Naive thymus-derived CD8-positive, alpha-beta T cell (primary cell): Measurements from ENCODE around the gene KLHDC8B. TPM values are rescaled to one million over a fixed set of nuclear protein-coding genes. Genes with fewer than 3 reads are reported as not detected.
"Not testable (repeated sequence)": the region's sequence is repeated elsewhere in the genome, so short reads cannot be mapped to it uniquely, and the experiment has no call there.

Source experiments
- ATAC-seq, 2 donors: fragments of 150-1000 bp; cut with Tn5 transposase in 1 of 2; sonication (Bioruptor Pico), chemical (Tn5 transposase) in 1 of 2; 1 replicate in 1 of 2; 2 replicates in 1 of 2; pipeline ENCODE4 v1.10.0; 2021; ENCODE audit warnings: mild to moderate bottlenecking in 2 of 2, moderate library complexity in 2 of 2
- POLR2A ChIA-PET: fragments of 350-600 bp; sonication (Branson Sonifier 250); formaldehyde crosslinking; loops from one replicate; lab custom pipeline; 2021; ENCODE audit warnings: antibody characterized with exemption; lab: Charles Lee
- DNase-seq, 10 donors: peaks; one replicate each; pipeline versions ENCODE4 v3.0.0 to v3.0.0-alpha.2; 2020 to 2022
- H3K27ac Mint-ChIP-seq, 10 donors: one replicate each; pipeline ENCODE4 v1.8.0; 2020 to 2022; ENCODE audit warnings: mild to moderate bottlenecking in 10 of 10, mixed read lengths in 10 of 10, moderate library complexity in 4 of 10, inconsistent platforms in 1 of 10
- H3K27me3 Mint-ChIP-seq, 5 donors: one replicate each; pipeline ENCODE4 v1.8.0; 2021 to 2022; ENCODE audit warnings: mixed read lengths in 5 of 5
- H3K36me3 Mint-ChIP-seq, 3 donors: one replicate each; pipeline ENCODE4 v1.8.0; 2020 to 2022; ENCODE audit warnings: mixed read lengths in 3 of 3, mild to moderate bottlenecking in 2 of 3, inconsistent platforms in 1 of 3
- H3K4me1 Mint-ChIP-seq, 4 donors: one replicate each; pipeline ENCODE4 v1.8.0; 2021 to 2022; ENCODE audit warnings: mixed read lengths in 4 of 4
- H3K4me3 Mint-ChIP-seq, 10 donors: one replicate each; pipeline ENCODE4 v1.8.0; 2020 to 2022; ENCODE audit warnings: mild to moderate bottlenecking in 10 of 10, mixed read lengths in 10 of 10, moderate library complexity in 6 of 10, inconsistent platforms in 1 of 10
- H3K9me3 Mint-ChIP-seq, 9 donors: one replicate each; pipeline ENCODE4 v1.8.0; 2020 to 2022; ENCODE audit warnings: mixed read lengths in 9 of 9, mild to moderate bottlenecking in 3 of 9, inconsistent platforms in 1 of 9, moderate library complexity in 1 of 9
- polyA plus RNA-seq, 3 donors: library from polyadenylated mRNA; unstranded; fragments of 300-500 nt; fragmentation: Illumina TruSeq; gene quantifications; one replicate each; pipeline ENCODE4 v1.2.3, GENCODE V29; 2021
- total RNA-seq, 8 experiments: library from RNA in 2 of 8; stranded (reverse) in 2 of 8; gene quantifications; one replicate each; pipeline ENCODE4 v1.2.3 and lab custom pipeline; 2021 to 2026

Gene KLHDC8B
- total and polyA plus RNA-seq, 5 experiments from 2014 or later, result 3.6 to 7.1 (median 4.9) TPM

DNA sequence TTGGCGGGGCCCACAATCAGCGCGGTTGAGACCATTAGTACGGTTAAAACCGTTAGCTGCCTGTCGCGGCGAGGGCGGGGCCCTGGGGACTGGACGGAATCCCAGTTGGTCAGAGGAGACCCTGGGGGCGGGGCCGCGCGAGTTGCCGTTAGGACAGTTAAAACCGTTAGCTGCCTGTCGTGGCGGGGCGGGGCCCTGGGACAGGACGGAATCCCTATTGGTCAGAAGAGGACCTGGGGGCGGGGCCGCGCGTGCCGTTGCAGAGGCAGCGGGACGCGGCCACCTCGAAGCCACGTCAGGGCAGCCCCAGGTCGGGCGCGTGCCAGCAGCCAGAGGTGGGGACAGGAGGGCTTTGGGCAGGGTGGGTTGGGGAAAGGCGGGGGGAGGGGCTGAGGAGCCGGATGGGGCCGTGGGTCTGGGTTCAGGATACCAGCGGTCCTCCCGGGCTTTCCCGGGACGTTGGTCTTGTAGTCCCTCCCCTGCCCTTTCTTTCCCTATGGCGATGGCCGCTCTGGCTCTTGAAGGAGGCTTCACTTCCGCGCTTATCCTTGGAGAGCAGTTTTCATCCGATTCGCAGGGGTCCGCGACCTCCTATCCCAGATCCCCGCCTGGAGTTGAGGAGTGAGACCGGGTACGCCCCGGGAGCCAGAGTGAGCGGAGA lies 28.0 kb downstream of the KLHDC8B start:
- H3K27ac Mint-ChIP-seq, result peak overlapping the region in 1 of 10 donors; percentile 15
- ATAC-seq (no peak), DNase-seq (no peak)
- H3K36me3 Mint-ChIP-seq, result no peaks in the 10 kb centered on the region
- H3K4me1 Mint-ChIP-seq, result no peaks in the 10 kb centered on the region
- H3K9me3 Mint-ChIP-seq, result no peaks in the 10 kb centered on the region
- H3K4me3 Mint-ChIP-seq, result no peak overlapping the region
- POLR2A ChIA-PET, result no interaction called here
- peaks cover 7 to 27% (median 15%) of the 10 kb centered on the region in 5 donors for H3K27me3 Mint-ChIP-seq

DNA sequence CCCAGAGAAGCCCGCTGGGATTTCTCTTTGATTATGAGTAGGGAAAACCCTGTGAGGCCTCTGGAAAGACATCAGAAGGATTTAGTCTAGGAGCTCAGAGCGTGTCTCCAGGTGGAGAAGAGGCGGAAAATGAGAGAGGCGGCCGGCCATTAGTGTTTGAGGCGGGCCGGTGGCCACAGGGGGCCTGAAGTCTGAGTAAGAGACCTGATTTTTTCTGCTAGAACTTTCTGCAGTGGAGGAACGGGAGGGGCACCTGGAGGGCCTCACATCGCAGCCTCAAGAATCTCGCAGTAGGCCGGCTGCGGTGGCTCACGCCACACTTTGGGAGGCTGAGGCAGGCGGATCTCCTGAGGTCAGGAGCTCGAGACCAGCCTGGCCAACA lies 28.5 kb downstream of the KLHDC8B start:
- POLR2A ChIA-PET, result no interaction called here
- H3K36me3 Mint-ChIP-seq, result no peaks in the 10 kb centered on the region
- H3K4me1 Mint-ChIP-seq, result no peaks in the 10 kb centered on the region
- no peaks in the 10 kb centered on the region for H3K9me3 Mint-ChIP-seq
- no peak overlapping the region for H3K27ac Mint-ChIP-seq
- ATAC-seq (no peak), DNase-seq (no peak)
- H3K27me3 Mint-ChIP-seq, result peaks cover 8 to 27% (median 15%) of the 10 kb centered on the region in 5 donors
- H3K4me3 Mint-ChIP-seq, result no peak overlapping the region

DNA sequence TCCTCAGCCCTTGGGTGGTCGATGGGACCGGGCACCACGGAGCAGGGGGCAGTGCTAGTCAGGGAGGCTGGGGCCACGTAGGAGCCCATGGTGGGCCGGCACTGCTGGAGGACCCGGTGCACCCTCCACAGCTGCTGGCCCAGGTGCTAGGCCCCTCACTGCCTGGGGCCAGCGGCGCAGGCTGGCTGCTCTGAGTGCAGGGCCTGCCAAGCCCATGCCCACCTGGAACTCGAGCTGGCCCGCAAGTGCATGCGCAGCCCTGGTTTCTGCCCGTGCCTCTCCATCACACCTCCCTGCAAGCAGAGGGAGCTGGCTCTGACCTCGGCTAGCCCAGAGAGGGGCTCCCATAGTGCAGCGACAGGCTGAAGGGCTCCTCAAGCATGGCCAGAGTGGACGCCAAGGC lies 42.1 kb downstream of the KLHDC8B start:
- no peak for ATAC-seq
- POLR2A ChIA-PET, result no interaction called here
- Mint-ChIP-seq H3K4me1 (no peaks in the 10 kb centered on the region), H3K27me3 (peaks cover 0 to 7% (median 1%) of the 10 kb centered on the region in 5 donors), H3K9me3 (no peaks in the 10 kb centered on the region), H3K27ac (no peak overlapping the region), H3K4me3 (no peak overlapping the region), H3K36me3 (no peaks in the 10 kb centered on the region)
- DNase-seq, result no peak

DNA sequence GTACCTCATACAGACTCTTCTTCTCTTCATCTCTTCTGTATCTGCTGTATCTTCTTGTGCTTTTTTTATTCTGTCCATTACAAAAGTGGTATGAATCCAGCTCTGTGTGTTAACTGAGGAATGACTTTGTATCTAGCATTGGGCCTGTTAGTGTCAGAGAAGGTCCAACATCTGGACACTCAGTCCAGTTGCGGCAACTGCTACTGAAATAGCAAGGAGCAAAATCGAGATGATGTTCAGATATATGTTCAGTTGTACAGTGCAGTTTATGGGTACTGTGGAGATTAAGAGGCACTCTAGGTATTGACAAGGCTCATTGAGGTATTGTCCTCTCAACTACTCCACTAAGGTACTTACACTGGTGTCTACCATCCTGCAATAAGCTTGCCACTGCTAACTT lies 42.6 kb downstream of the KLHDC8B start:
- no peaks in the 10 kb centered on the region for H3K9me3 Mint-ChIP-seq
- POLR2A ChIA-PET, result no interaction called here
- no peak for ATAC-seq
- no peaks in the 10 kb centered on the region for H3K4me1 Mint-ChIP-seq
- H3K27ac Mint-ChIP-seq, result no peak overlapping the region
- no peaks in the 10 kb centered on the region for H3K36me3 Mint-ChIP-seq
- DNase-seq, result no peak
- no peak overlapping the region for H3K4me3 Mint-ChIP-seq
- H3K27me3 Mint-ChIP-seq, result peaks cover 0 to 7% (median 1%) of the 10 kb centered on the region in 5 donors

DNA sequence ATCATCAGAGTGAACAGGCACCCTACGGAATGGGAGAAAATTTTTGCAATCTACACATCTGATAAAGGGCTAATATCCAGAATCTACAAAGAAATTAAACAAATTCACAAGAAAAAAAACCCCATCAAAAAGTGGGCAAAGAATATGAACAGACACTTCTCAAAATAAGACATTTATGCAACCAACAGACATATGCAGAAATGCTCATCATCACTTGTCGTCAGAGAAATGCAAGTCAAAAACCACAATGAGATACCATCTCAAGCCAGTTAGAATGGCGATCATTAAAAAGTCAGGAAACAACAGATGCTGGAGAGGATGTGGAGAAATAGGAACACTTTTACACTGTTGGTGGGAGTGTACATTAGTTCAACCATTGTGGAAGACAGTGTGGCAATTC lies 45.3 kb downstream of the KLHDC8B start:
- H3K4me3 Mint-ChIP-seq, H3K27ac Mint-ChIP-seq, ATAC-seq, H3K36me3 Mint-ChIP-seq, H3K27me3 Mint-ChIP-seq, H3K9me3 Mint-ChIP-seq, DNase-seq, H3K4me1 Mint-ChIP-seq, POLR2A ChIA-PET: not testable (repeated sequence)

DNA sequence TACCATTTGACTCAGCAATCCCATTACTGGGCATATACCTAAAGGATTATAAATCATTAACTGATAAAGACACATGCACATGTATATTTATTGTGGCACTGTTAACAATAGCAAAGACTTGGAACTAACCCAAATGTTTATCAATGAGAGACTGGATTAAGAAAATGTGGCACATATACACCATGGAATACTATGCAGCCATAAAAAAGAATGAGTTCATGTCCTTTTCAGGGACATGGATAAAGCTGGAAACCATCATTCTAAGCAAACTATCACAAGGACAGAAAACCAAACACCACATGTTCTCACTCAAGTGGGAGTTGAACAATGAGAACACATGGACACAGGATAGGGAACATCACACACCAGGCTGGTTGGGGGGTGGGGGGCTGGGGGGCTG lies 45.7 kb downstream of the KLHDC8B start:
- H3K4me3 Mint-ChIP-seq, H3K27me3 Mint-ChIP-seq, ATAC-seq, DNase-seq, H3K9me3 Mint-ChIP-seq, H3K36me3 Mint-ChIP-seq, POLR2A ChIA-PET, H3K27ac Mint-ChIP-seq, H3K4me1 Mint-ChIP-seq: not testable (repeated sequence)

DNA sequence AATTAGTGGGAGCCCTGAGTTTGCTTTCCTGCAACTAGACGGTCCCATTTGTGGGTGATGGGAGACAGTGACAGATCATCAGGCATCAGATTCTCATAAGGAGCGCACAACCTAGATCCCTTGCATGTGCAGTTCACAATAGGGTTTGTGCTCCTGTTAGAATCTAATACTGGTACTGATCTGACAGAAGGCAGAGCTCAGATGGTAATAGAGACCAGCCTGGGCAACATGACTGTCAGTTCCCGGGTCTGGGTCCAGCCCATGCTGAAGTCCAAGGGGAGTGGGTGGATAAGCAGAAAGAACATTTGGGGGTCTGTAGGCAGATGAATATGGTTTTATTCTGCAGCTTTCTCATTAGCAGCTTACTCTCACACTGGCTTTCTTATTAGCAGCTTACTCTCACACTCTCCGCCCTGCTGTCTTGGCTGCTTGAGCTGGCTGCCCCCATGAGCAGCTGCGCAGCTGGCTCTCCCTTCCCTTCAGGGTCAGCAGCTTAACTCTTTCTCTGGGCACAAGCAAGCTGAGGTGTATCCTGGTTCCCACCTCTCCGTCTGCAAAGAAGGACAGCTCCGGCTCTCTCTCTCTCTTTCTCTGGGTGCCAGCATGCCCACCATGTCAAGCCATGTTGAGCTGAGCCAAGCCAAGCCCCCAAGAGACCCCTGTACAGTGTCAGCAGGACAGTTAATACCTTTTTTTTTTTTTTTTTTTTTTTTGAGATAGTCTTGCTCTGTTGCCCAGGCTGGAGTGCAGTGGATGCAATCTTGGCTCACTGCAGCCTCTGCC lies 46.5 kb downstream of the KLHDC8B start:
- Mint-ChIP-seq H3K27ac (peak overlapping the region in 1 of 10 donors; percentile 73), H3K9me3 (peaks cover 0 to 5% (median 0%) of the 10 kb centered on the region in 9 donors), H3K36me3 (no peaks in the 10 kb centered on the region), H3K4me3 (no peak overlapping the region), H3K4me1 (no peaks in the 10 kb centered on the region), H3K27me3 (peaks cover 0 to 10% (median 1%) of the 10 kb centered on the region in 5 donors)
- POLR2A ChIA-PET, result no interaction called here
- DNase-seq (no peak), ATAC-seq (no peak)

DNA sequence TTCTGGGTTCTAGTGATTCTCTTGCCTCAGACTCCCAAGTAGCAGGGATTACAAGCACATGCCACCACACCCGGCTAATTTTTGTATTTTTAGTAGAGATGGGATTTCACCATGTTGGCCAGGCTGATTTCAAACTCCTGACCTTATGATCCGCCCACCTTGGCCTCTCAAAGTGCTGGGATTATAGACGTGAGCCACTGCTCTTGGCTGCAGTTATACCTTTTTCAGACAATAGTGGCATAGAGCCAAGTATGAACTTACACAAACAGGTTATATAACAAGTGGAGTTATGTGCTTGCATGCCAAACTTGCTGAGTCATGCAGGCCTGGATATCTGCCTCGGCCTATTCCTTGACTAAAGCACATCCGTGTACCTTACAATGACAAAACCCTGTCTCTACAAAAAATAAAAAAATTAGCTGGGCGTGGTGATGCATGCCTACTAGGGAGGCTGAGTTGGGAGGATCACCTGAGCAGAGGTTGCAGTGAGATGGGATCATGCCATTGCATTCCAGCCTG lies 47.1 kb downstream of the KLHDC8B start:
- H3K27me3 Mint-ChIP-seq, ATAC-seq, H3K27ac Mint-ChIP-seq, H3K36me3 Mint-ChIP-seq, POLR2A ChIA-PET, H3K9me3 Mint-ChIP-seq, H3K4me3 Mint-ChIP-seq, H3K4me1 Mint-ChIP-seq, DNase-seq: not testable (repeated sequence)

DNA sequence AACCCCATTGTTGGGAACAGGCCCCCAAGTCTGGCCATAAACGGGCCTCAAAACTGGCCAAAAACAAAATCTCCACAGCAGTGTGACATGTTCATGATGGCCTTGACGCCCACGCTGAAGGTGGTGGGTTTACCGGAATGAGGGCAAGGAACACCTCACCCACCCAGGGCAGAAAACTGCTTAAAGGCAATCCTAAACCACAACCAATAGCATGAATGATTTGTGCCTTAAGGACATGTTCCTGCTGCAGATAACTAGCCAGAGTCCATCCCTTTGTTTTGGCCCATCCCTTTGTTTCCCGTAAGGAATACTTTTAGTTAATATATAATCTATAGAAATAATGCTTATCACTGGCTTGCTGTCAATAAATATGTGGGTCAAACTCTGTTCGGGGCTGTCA lies 47.7 kb downstream of the KLHDC8B start:
- Mint-ChIP-seq H3K9me3 (peaks cover 0 to 5% (median 0%) of the 10 kb centered on the region in 9 donors), H3K27ac (no peak overlapping the region), H3K4me3 (no peak overlapping the region), H3K27me3 (peaks cover 0 to 10% (median 0%) of the 10 kb centered on the region in 5 donors), H3K36me3 (no peaks in the 10 kb centered on the region), H3K4me1 (no peaks in the 10 kb centered on the region)
- POLR2A ChIA-PET, result no interaction called here
- no peak for ATAC-seq
- DNase-seq, result no peak

DNA sequence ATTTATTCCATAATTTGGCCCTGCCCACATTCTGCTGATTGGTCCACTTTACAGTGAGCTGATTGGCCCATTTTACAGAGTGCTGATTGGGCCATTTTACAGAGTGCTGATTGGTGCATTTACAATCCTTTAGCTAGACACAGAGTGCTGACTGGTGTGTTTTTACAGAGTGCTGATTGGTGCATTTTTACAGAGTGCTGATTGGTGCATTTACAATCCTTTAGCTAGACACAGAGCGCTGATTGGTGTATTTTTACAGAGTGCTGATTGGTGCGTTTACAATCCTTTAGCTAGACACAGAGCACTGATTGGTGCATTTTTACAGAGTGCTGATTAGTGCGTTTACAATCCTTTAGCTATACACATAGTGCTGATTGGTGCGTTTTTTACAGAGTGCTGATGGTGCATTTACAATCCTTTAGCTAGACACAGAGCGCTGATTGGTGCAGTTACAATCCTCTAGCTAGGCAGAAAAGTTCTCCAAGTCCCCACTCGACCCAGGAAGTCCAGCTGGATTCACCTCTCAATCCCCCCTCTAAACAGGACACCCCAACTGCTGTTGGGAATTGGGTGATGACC lies 49.7 kb downstream of the KLHDC8B start:
- not testable (repeated sequence) for H3K4me3 Mint-ChIP-seq, ATAC-seq, H3K36me3 Mint-ChIP-seq, H3K4me1 Mint-ChIP-seq, DNase-seq, H3K27ac Mint-ChIP-seq, H3K9me3 Mint-ChIP-seq, H3K27me3 Mint-ChIP-seq
- POLR2A ChIA-PET, result interaction anchor here (0.7 kb wide), 1 partner anchor 153 kb away, joined by 3 read pairs; no protein-coding TSS in a partner anchor

DNA sequence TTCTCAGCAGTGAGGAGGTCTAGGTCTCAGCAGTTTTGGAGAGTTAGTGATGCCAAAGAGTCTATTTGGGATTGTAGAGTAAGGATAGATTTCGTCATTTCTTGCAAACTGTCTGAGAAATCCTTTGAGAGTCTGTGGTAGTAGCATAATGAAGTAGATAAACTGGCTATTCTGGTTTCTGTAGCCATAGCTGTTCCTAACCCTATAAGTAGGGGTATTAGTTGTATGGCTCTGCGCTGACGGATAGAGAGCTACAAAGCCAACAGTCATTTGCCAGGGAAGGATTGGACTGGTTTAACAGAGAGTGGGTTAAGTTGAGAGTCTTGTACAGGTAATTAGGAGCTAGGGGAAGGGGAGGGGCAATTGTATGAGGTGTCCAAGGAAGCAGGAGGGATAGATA lies 50.6 kb downstream of the KLHDC8B start:
- Mint-ChIP-seq H3K27me3 (peaks cover 0 to 7% (median 0%) of the 10 kb centered on the region in 5 donors), H3K4me3 (no peak overlapping the region), H3K36me3 (peaks cover 0 to 11% (median 8%) of the 10 kb centered on the region in 3 donors), H3K4me1 (no peaks in the 10 kb centered on the region), H3K9me3 (peaks cover 0 to 15% (median 10%) of the 10 kb centered on the region in 9 donors), H3K27ac (no peak overlapping the region)
- ATAC-seq (no peak), DNase-seq (no peak)
- POLR2A ChIA-PET, result no interaction called here
